Immature natural killer cell (primary cell): Measurements from ENCODE around the gene FAM181A. TPM values are rescaled to one million over a fixed set of nuclear protein-coding genes. Genes with fewer than 3 reads are reported as not detected.

ENCODE experiments used
- DNase-seq, 3 donors: peaks; one replicate each; pipeline ENCODE4 v3.0.0; 2022; ENCODE audit warnings: mixed read lengths in 1 of 3
- H3K27ac Mint-ChIP-seq, 6 donors: one replicate each; pipeline ENCODE4 v1.8.0; 2020; ENCODE audit warnings: mixed read lengths in 6 of 6, mild to moderate bottlenecking in 5 of 6, inconsistent platforms in 4 of 6, moderate library complexity in 3 of 6
- H3K27me3 Mint-ChIP-seq, 3 donors: one replicate each; pipeline ENCODE4 v1.8.0; 2020 to 2021; ENCODE audit warnings: low read depth in 3 of 3, mild to moderate bottlenecking in 3 of 3, mixed read lengths in 3 of 3, moderate library complexity in 3 of 3, inconsistent platforms in 1 of 3
- H3K36me3 Mint-ChIP-seq, 3 donors: one replicate each; pipeline ENCODE4 v1.8.0; 2020; ENCODE audit warnings: mixed read lengths in 3 of 3, inconsistent platforms in 2 of 3, mild to moderate bottlenecking in 2 of 3
- H3K4me1 Mint-ChIP-seq, 2 donors: one replicate each; pipeline ENCODE4 v1.8.0; 2020; ENCODE audit warnings: inconsistent platforms in 2 of 2, mild to moderate bottlenecking in 2 of 2, mixed read lengths in 2 of 2, moderate library complexity in 1 of 2
- H3K4me3 Mint-ChIP-seq, 5 donors: one replicate each; pipeline ENCODE4 v1.8.0; 2020; ENCODE audit warnings: mild to moderate bottlenecking in 5 of 5, mixed read lengths in 5 of 5, inconsistent platforms in 3 of 5, moderate library complexity in 3 of 5
- H3K9me3 Mint-ChIP-seq, 6 donors: one replicate each; pipeline ENCODE4 v1.8.0; 2020; ENCODE audit warnings: mild to moderate bottlenecking in 6 of 6, mixed read lengths in 6 of 6, inconsistent platforms in 4 of 6, moderate library complexity in 3 of 6
- polyA plus RNA-seq, 3 donors: library from polyadenylated mRNA; unstranded; fragments of 300-500 nt; fragmentation: Illumina TruSeq; gene quantifications; one replicate each; pipeline ENCODE4 v1.2.3, GENCODE V29; 2021

The FAM181A gene
- polyA plus RNA-seq, 3 donors from 2014 or later = not detected

- Mint-ChIP-seq H3K27ac (peak overlapping the region; percentile 36 to 94 (median 90)), H3K4me3 (peak overlapping the region; percentile 87 to 94 (median 92)), H3K4me1 (peaks cover 26 to 32% of the 10 kb centered on the region in 2 donors), H3K36me3 (peaks cover 0 to 3% (median 0%) of the 10 kb centered on the region in 3 donors), H3K9me3 (no peaks in the 10 kb centered on the region), H3K27me3 (peaks cover 2 to 5% (median 3%) of the 10 kb centered on the region in 3 donors)
- peak; percentile 54 to 60 (median 58) for DNase-seq
Measured at GRCh38 chr14:93970965-93971634, 44.0 kb downstream of the FAM181A start.

- DNase-seq = no peak
Measured at GRCh38 chr14:93971635-93972027, 44.5 kb downstream of the FAM181A start.

GRCh38 chr14:93972618-93973205 lies 45.6 kb downstream of the FAM181A start:
- DNase-seq = no peak
- H3K36me3 Mint-ChIP-seq = peaks cover 0 to 3% (median 0%) of the 10 kb centered on the region in 3 donors
- no peak overlapping the region for H3K27ac Mint-ChIP-seq
- peaks cover 29 to 37% of the 10 kb centered on the region in 2 donors for H3K4me1 Mint-ChIP-seq
- peaks cover 2 to 7% (median 6%) of the 10 kb centered on the region in 3 donors for H3K27me3 Mint-ChIP-seq
- no peak overlapping the region for H3K4me3 Mint-ChIP-seq
- H3K9me3 Mint-ChIP-seq = peaks cover 0 to 4% (median 2%) of the 10 kb centered on the region in 6 donors

More at GRCh38 chr14:93971635-93972027, 44.5 kb downstream of the FAM181A start:
- H3K4me3 Mint-ChIP-seq = peak overlapping the region; percentile 87 to 94 (median 92)
- H3K4me1 Mint-ChIP-seq = peaks cover 27 to 32% of the 10 kb centered on the region in 2 donors
- peaks cover 0 to under 1% (median 0%) of the 10 kb centered on the region in 6 donors for H3K9me3 Mint-ChIP-seq
- peak overlapping the region in 4 of 6 donors; percentile 34 to 94 (median 92) for H3K27ac Mint-ChIP-seq
- peaks cover 2 to 7% (median 3%) of the 10 kb centered on the region in 3 donors for H3K27me3 Mint-ChIP-seq
- peaks cover 0 to 3% (median 0%) of the 10 kb centered on the region in 3 donors for H3K36me3 Mint-ChIP-seq

- Mint-ChIP-seq H3K36me3 (peaks cover 0 to 3% (median 0%) of the 10 kb centered on the region in 3 donors), H3K9me3 (peaks cover 0 to 11% (median 2%) of the 10 kb centered on the region in 6 donors), H3K4me1 (peaks cover 38 to 46% of the 10 kb centered on the region in 2 donors), H3K4me3 (no peak overlapping the region), H3K27me3 (peaks cover 8 to 11% (median 10%) of the 10 kb centered on the region in 3 donors), H3K27ac (no peak overlapping the region)
- no peak for DNase-seq
Measured at GRCh38 chr14:93973607-93974006, 46.5 kb downstream of the FAM181A start.

GRCh38 chr14:93974299-93974698 lies 47.2 kb downstream of the FAM181A start:
- H3K27me3 Mint-ChIP-seq = peaks cover 8 to 11% (median 10%) of the 10 kb centered on the region in 3 donors
- H3K9me3 Mint-ChIP-seq = peaks cover 0 to 11% (median 2%) of the 10 kb centered on the region in 6 donors
- H3K4me1 Mint-ChIP-seq = peaks cover 44 to 53% of the 10 kb centered on the region in 2 donors
- H3K4me3 Mint-ChIP-seq = no peak overlapping the region
- H3K36me3 Mint-ChIP-seq = peaks cover 0 to 3% (median 0%) of the 10 kb centered on the region in 3 donors
- H3K27ac Mint-ChIP-seq = no peak overlapping the region
- DNase-seq = no peak

GRCh38 chr14:93974833-93975232 lies 47.7 kb downstream of the FAM181A start:
- no peak for DNase-seq
- Mint-ChIP-seq H3K36me3 (peaks cover 0 to 3% (median 0%) of the 10 kb centered on the region in 3 donors), H3K27me3 (peaks cover 8 to 11% (median 10%) of the 10 kb centered on the region in 3 donors), H3K27ac (no peak overlapping the region), H3K4me3 (no peak overlapping the region), H3K9me3 (peaks cover 0 to 11% (median 2%) of the 10 kb centered on the region in 6 donors), H3K4me1 (peaks cover 44 to 55% of the 10 kb centered on the region in 2 donors)

- Mint-ChIP-seq H3K27ac (peak overlapping the region in 2 of 6 donors; percentile 11 to 23), H3K27me3 (peaks cover 7 to 11% (median 8%) of the 10 kb centered on the region in 3 donors), H3K9me3 (peaks cover 0 to 11% (median 2%) of the 10 kb centered on the region in 6 donors), H3K4me3 (peak overlapping the region in 2 of 5 donors; percentile 4 to 67), H3K36me3 (peaks cover 0 to 3% (median 0%) of the 10 kb centered on the region in 3 donors), H3K4me1 (peaks cover 37 to 46% of the 10 kb centered on the region in 2 donors)
- DNase-seq = no peak
Measured at GRCh38 chr14:93975791-93976476, 48.8 kb downstream of the FAM181A start.

- H3K9me3 Mint-ChIP-seq = peaks cover 0 to 11% (median 2%) of the 10 kb centered on the region in 6 donors
- peaks cover 30 to 40% of the 10 kb centered on the region in 2 donors for H3K4me1 Mint-ChIP-seq
- DNase-seq = no peak
- H3K4me3 Mint-ChIP-seq = peak within 1 kb of the TSS in 2 of 5 donors; percentile 4 to 67
- H3K27ac Mint-ChIP-seq = peak within 1 kb of the TSS in 3 of 6 donors; percentile 1 to 23 (median 11)
- peaks cover 7 to 11% (median 8%) of the 10 kb centered on the region in 3 donors for H3K27me3 Mint-ChIP-seq
- H3K36me3 Mint-ChIP-seq = peaks cover 0 to 3% (median 0%) of the 10 kb centered on the region in 3 donors
Measured at GRCh38 chr14:93976477-93977057, 49.4 kb downstream of the FAM181A start, which contains the start of gene ASB2. TSS of gene ASB2 (minus strand) at chr14:93976570. CDS start at chr14:93964539, 12,031 bp downstream.

- Mint-ChIP-seq H3K36me3 (peaks cover 0 to 3% (median 0%) of the 10 kb centered on the region in 3 donors), H3K27ac (no peak overlapping the region), H3K4me3 (no peak overlapping the region), H3K4me1 (peaks cover 29 to 38% of the 10 kb centered on the region in 2 donors), H3K9me3 (peaks cover 0 to 11% (median 2%) of the 10 kb centered on the region in 6 donors), H3K27me3 (peaks cover 7 to 11% (median 10%) of the 10 kb centered on the region in 3 donors)
- no peak for DNase-seq
Measured at GRCh38 chr14:93977171-93977570, 50.0 kb downstream of the FAM181A start.

GRCh38 chr14:93977790-93978581 lies 50.8 kb downstream of the FAM181A start:
- H3K27me3 Mint-ChIP-seq = peaks cover 7 to 11% (median 10%) of the 10 kb centered on the region in 3 donors
- DNase-seq = peak; percentile 54 to 66 (median 63)

GRCh38 chr14:93978735-93979134 lies 51.6 kb downstream of the FAM181A start:
- H3K27me3 Mint-ChIP-seq = peaks cover 7 to 10% (median 8%) of the 10 kb centered on the region in 3 donors
- H3K4me3 Mint-ChIP-seq = no peak overlapping the region
- peaks cover 0 to 3% (median 0%) of the 10 kb centered on the region in 3 donors for H3K36me3 Mint-ChIP-seq
- peaks cover 29 to 38% of the 10 kb centered on the region in 2 donors for H3K4me1 Mint-ChIP-seq
- H3K27ac Mint-ChIP-seq = peak overlapping the region in 5 of 6 donors; percentile 9 to 62 (median 51)
- peaks cover 0 to 11% (median 2%) of the 10 kb centered on the region in 6 donors for H3K9me3 Mint-ChIP-seq
- no peak for DNase-seq

More at GRCh38 chr14:93977790-93978581, 50.8 kb downstream of the FAM181A start:
- peaks cover 0 to 11% (median 2%) of the 10 kb centered on the region in 6 donors for H3K9me3 Mint-ChIP-seq
- peak overlapping the region; percentile 9 to 71 (median 52) for H3K27ac Mint-ChIP-seq
- peaks cover 0 to 3% (median 0%) of the 10 kb centered on the region in 3 donors for H3K36me3 Mint-ChIP-seq
- H3K4me3 Mint-ChIP-seq = peak overlapping the region in 4 of 5 donors; percentile 10 to 52 (median 40)
- peaks cover 29 to 38% of the 10 kb centered on the region in 2 donors for H3K4me1 Mint-ChIP-seq
